AG04449 (cell line): Measurements from ENCODE around the gene MIEF1.

Source experiments
- CTCF ChIA-PET: fragments of 350-600 bp; formaldehyde crosslinking; extraction: SDS; loops from one replicate; lab custom pipeline; 2021; ENCODE audit warnings: antibody characterized with exemption; lab: Yijun Ruan, JAX
- POLR2A ChIA-PET: fragments of 400-600, 350-600 bp; formaldehyde crosslinking; extraction: SDS; loops from one replicate; lab custom pipeline; 2020; ENCODE audit warnings: antibody characterized with exemption, inconsistent platforms; lab: Yijun Ruan, JAX
- DNase-seq: peaks from one replicate; pipeline ENCODE4 v3.0.0-alpha.2; 2010; ENCODE audit warnings: low read depth, low spot score
- H3K4me3 ChIP-seq: 2 replicates; pipeline ENCODE4 v1.5.1; 2011; ENCODE audit warnings: low read depth, mild to moderate bottlenecking, control low read depth, low read length
- CTCF ChIP-seq: IDR thresholded peaks from one replicate; pipeline ENCODE4 v1.5.1; 2011; ENCODE audit warnings: mild to moderate bottlenecking, moderate library complexity, low read length, control low read depth, inconsistent platforms; ENCODE audit not compliant: insufficient read depth; ENCODE audit errors: missing control alignments

Gene MIEF1

DNA sequence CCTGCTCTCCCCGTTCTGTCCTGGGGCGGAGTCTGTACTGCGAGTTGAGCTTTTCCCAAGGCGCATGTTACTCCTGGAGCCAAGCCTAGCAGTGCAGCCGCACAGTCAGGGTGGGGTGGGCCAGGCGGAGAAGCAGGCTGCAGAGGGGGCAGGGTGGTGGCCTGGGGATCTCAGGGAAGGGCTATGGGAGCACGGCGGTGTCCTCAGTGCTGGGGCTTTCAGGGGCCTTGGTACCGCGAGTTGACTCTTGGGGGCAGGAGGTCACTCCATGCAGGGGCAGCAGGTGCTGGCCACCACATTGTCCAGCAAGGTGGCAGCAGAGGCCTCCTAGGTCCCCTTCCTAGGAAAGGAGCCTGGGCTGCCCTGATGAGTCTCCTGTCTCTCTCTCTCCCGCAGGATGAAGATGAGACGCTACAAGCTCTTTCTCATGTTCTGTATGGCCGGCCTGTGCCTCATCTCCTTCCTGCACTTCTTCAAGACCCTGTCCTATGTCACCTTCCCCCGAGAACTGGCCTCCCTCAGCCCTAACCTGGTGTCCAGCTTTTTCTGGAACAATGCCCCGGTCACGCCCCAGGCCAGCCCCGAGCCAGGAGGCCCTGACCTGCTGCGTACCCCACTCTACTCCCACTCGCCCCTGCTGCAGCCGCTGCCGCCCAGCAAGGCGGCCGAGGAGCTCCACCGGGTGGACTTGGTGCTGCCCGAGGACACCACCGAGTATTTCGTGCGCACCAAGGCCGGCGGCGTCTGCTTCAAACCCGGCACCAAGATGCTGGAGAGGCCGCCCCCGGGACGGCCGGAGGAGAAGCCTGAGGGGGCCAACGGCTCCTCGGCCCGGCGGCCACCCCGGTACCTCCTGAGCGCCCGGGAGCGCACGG lies 14.9 kb upstream of the MIEF1 start:
- TF ChIP-seq CTCF = no peak
- no peak for DNase-seq
- ChIA-PET POLR2A (interaction anchor here (0.6 kb wide), 1 partner anchor 35 kb away, joined by 3 read pairs; no protein-coding TSS in a partner anchor), CTCF (interaction anchor here (1.1 to 1.7 kb wide), 4 partner anchors 9 to 44 kb away, joined by 3 to 8 read pairs (median 4); no protein-coding TSS in a partner anchor)
- H3K4me3 ChIP-seq = no peak overlapping the region

GRCh38 chr22:39487826-39488520 lies 14.1 kb upstream of the MIEF1 start:
- no peak overlapping the region for H3K4me3 ChIP-seq
- ChIA-PET POLR2A (interaction anchor here (0.6 kb wide), 1 partner anchor 35 kb away, joined by 3 read pairs; no protein-coding TSS in a partner anchor), CTCF (interaction anchor here (1.1 to 10.7 kb wide), 4 partner anchors 8 to 43 kb away, joined by 3 to 132 read pairs (median 6); no protein-coding TSS in a partner anchor)
- no peak for DNase-seq
- no peak for TF ChIP-seq CTCF

GRCh38 chr22:39488563-39489083 lies 13.5 kb upstream of the MIEF1 start:
- TF ChIP-seq CTCF = no peak
- no peak overlapping the region for H3K4me3 ChIP-seq
- no peak for DNase-seq
- ChIA-PET CTCF (interaction anchor here (10.7 kb wide), 1 partner anchor 8 kb away, joined by 132 read pairs; no protein-coding TSS in a partner anchor), POLR2A (no interaction called here)

- no peak for DNase-seq
- CTCF ChIA-PET = interaction anchor here (1.0 to 10.7 kb wide), 8 partner anchors 9 to 318 kb away, joined by 3 to 132 read pairs (median 5); partner anchors contain the start of gene MIEF1
- POLR2A ChIA-PET = interaction anchor here (1.3 kb wide), 1 partner anchor 31 kb away, joined by 9 read pairs; the partner anchor contains the start of gene ATF4
- TF ChIP-seq CTCF = no peak
- H3K4me3 ChIP-seq = no peak overlapping the region
These were observed 12.7 kb upstream of the MIEF1 start for GRCh38 chr22:39489094-39490068.

GRCh38 chr22:39490135-39490798 lies 11.8 kb upstream of the MIEF1 start:
- POLR2A ChIA-PET = interaction anchor here (0.9 to 1.3 kb wide), 2 partner anchors 30 to 33 kb away, joined by 4 to 9 read pairs; partner anchors contain the start of gene ATF4
- CTCF ChIA-PET = interaction anchor here (1.0 to 10.7 kb wide), 8 partner anchors 10 to 319 kb away, joined by 3 to 132 read pairs (median 5); partner anchors contain the start of gene MIEF1
- TF ChIP-seq CTCF = no peak
- DNase-seq = no peak
- H3K4me3 ChIP-seq = no peak overlapping the region
